ENCODE results near the gene TGFBR2.

TGFBR2 gene

DNA sequence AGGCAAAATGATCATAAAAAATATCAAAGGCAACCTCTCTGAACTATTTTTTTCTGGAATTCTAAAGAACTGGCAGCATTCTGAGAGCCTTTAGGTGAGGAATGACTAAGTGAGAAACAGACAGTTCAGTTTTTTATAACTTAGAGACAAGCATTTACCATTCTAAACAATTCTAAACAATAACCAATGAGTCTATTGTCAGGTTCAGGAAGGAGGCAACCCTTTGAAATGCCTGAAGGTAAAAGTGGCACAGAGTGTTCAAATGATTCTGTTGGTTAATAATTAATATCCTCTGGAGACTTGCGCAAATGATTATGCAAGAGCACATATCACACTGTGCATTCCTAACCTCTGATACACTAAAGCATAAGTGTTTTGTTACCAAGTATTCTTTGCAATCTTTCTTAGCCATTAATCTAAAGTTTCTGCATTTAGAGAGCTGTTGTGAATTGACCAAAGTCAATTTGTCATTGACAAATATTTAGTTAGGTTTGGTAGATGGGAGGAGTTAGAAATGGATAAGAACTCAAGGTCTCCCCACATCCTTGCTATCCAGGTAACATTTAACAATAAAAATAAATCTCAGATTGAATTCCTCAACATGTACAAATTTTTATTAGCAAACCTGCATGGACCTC lies 9.2 kb upstream of the TGFBR2 start:
- TF ChIP-seq FOXP2 (optimal IDR thresholded peaks at IDR 0.05; ENCODE audit: control extremely low read depth, extremely low read length, insufficient read depth) (no peak), EZH2 (IDR thresholded peaks at IDR 0.05) (no peak), POLR2AphosphoS5 (IDR thresholded peaks at IDR 0.05; ENCODE audit: borderline replicate concordance, low read depth, low read length) (no peak)
- DNase-seq (ENCODE audit: low read depth, low spot score) = peak; percentile 14
- H3K27ac ChIP-seq = no peak overlapping the region
- H3K9me3 ChIP-seq (ENCODE audit: low read depth, low read length) = no peaks in the 10 kb centered on the region
- H3K36me3 ChIP-seq (ENCODE audit: insufficient read depth, low read length) = no peaks in the 10 kb centered on the region
- no peak overlapping the region for H3K9ac ChIP-seq (ENCODE audit: insufficient read length)
- H3K4me3 ChIP-seq = no peak overlapping the region

- no peak for DNase-seq (ENCODE audit: low read depth, low spot score)
- Histone ChIP-seq H3K4me3 (no peak overlapping the region), H3K9ac (ENCODE audit: insufficient read length) (no peak overlapping the region), H3K9me3 (ENCODE audit: low read depth, low read length) (no peaks in the 10 kb centered on the region), H3K36me3 (ENCODE audit: insufficient read depth, low read length) (no peaks in the 10 kb centered on the region), H3K27ac (no peak overlapping the region)
- TF ChIP-seq FOXP2 (optimal IDR thresholded peaks at IDR 0.05; ENCODE audit: control extremely low read depth, extremely low read length, insufficient read depth) (no peak), POLR2AphosphoS5 (IDR thresholded peaks at IDR 0.05; ENCODE audit: borderline replicate concordance, low read depth, low read length) (no peak), EZH2 (IDR thresholded peaks at IDR 0.05) (no peak)
Measured at GRCh38 chr3:30597769-30598134, 8.6 kb upstream of the TGFBR2 start.

- no peak for TF ChIP-seq EZH2 (IDR thresholded peaks at IDR 0.05)
- TF ChIP-seq FOXP2 (optimal IDR thresholded peaks at IDR 0.05; ENCODE audit: control extremely low read depth, extremely low read length, insufficient read depth) = no peak
- no peak for TF ChIP-seq POLR2AphosphoS5 (IDR thresholded peaks at IDR 0.05; ENCODE audit: borderline replicate concordance, low read depth, low read length)
- H3K36me3 ChIP-seq (ENCODE audit: insufficient read depth, low read length) = no peaks in the 10 kb centered on the region
- H3K4me3 ChIP-seq = no peak overlapping the region
- no peak overlapping the region for H3K27ac ChIP-seq
- no peak overlapping the region for H3K9ac ChIP-seq (ENCODE audit: insufficient read length)
- H3K9me3 ChIP-seq (ENCODE audit: low read depth, low read length) = no peaks in the 10 kb centered on the region
- no peak for DNase-seq (ENCODE audit: low read depth, low spot score)
Measured at GRCh38 chr3:30598668-30599545, 7.5 kb upstream of the TGFBR2 start.

DNA sequence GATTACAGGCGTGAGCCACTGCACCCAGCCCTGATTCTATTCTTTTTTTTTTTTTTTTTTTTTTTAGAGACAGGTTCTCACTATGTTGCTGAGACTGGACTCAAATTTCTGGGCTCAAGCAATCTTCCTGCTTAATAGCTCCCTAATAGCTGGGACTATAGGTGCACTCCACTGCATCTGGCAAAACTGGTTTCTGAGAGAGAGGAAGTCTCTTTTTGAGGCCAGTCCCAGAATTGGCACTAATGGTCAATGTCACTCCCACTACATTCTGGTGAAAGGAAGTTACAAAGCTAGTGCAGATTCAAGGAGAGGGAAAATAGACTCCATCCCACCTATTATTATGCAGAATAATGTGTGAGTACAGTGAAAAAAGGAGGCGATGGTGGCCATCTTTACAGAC lies 5.8 kb upstream of the TGFBR2 start:
- no peak overlapping the region for H3K9ac ChIP-seq (ENCODE audit: insufficient read length)
- no peak overlapping the region for H3K4me3 ChIP-seq
- no peak for DNase-seq (ENCODE audit: low read depth, low spot score)
- TF ChIP-seq FOXP2 (optimal IDR thresholded peaks at IDR 0.05; ENCODE audit: control extremely low read depth, extremely low read length, insufficient read depth) = no peak
- no peak for TF ChIP-seq POLR2AphosphoS5 (IDR thresholded peaks at IDR 0.05; ENCODE audit: borderline replicate concordance, low read depth, low read length)
- no peak for TF ChIP-seq EZH2 (IDR thresholded peaks at IDR 0.05)
- no peaks in the 10 kb centered on the region for H3K36me3 ChIP-seq (ENCODE audit: insufficient read depth, low read length)
- H3K9me3 ChIP-seq (ENCODE audit: low read depth, low read length) = no peaks in the 10 kb centered on the region
- H3K27ac ChIP-seq = no peak overlapping the region

DNA sequence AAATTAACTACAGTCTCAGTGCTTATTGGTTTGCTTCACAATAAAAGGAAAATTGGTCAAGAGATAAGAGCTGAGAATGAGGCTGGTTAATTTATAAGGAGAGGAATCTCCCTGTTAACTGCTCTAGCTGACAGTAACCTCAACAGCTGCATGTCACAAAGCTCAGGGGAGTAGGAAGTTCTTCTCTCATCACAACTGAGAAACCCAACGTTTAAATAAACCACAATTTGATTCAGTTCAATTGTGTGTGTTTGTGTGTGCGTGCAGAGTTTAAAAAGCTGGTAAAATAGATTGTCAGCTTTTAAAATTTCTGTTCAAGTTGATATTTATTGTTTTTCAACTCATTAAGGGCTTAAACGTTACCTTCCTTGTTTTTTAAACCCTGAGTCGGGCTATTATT lies 3.5 kb upstream of the TGFBR2 start:
- H3K36me3 ChIP-seq (ENCODE audit: insufficient read depth, low read length) = no peaks in the 10 kb centered on the region
- H3K4me3 ChIP-seq = no peak overlapping the region
- H3K9ac ChIP-seq (ENCODE audit: insufficient read length) = no peak overlapping the region
- DNase-seq (ENCODE audit: low read depth, low spot score) = no peak
- no peaks in the 10 kb centered on the region for H3K9me3 ChIP-seq (ENCODE audit: low read depth, low read length)
- TF ChIP-seq FOXP2 (optimal IDR thresholded peaks at IDR 0.05; ENCODE audit: control extremely low read depth, extremely low read length, insufficient read depth) = no peak
- TF ChIP-seq POLR2AphosphoS5 (IDR thresholded peaks at IDR 0.05; ENCODE audit: borderline replicate concordance, low read depth, low read length) = no peak
- TF ChIP-seq EZH2 (IDR thresholded peaks at IDR 0.05) = no peak
- no peak overlapping the region for H3K27ac ChIP-seq

DNA sequence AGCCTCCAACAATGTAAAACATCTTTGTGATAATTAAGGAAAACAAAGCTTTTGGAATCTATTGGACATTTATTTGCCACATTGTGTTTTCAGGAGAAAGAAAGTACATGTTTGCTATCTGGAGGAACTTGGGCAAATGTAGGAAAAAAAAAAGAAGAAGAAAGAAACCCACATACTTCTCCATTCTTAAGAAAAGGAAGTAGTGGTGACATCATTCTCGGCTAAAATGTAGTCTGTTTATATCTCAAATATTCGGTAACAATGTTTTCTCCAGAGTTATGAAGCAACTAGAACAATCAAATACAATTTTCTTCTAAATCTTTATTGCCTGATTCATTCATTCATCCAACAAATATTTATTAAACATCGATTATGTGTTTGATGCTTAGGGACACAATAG lies 2.3 kb upstream of the TGFBR2 start:
- no peaks in the 10 kb centered on the region for H3K36me3 ChIP-seq (ENCODE audit: insufficient read depth, low read length)
- no peak overlapping the region for H3K9ac ChIP-seq (ENCODE audit: insufficient read length)
- no peaks in the 10 kb centered on the region for H3K9me3 ChIP-seq (ENCODE audit: low read depth, low read length)
- DNase-seq (ENCODE audit: low read depth, low spot score) = no peak
- no peak overlapping the region for H3K27ac ChIP-seq
- no peak for TF ChIP-seq FOXP2 (optimal IDR thresholded peaks at IDR 0.05; ENCODE audit: control extremely low read depth, extremely low read length, insufficient read depth)
- TF ChIP-seq POLR2AphosphoS5 (IDR thresholded peaks at IDR 0.05; ENCODE audit: borderline replicate concordance, low read depth, low read length) = no peak
- no peak for TF ChIP-seq EZH2 (IDR thresholded peaks at IDR 0.05)
- no peak overlapping the region for H3K4me3 ChIP-seq

DNA sequence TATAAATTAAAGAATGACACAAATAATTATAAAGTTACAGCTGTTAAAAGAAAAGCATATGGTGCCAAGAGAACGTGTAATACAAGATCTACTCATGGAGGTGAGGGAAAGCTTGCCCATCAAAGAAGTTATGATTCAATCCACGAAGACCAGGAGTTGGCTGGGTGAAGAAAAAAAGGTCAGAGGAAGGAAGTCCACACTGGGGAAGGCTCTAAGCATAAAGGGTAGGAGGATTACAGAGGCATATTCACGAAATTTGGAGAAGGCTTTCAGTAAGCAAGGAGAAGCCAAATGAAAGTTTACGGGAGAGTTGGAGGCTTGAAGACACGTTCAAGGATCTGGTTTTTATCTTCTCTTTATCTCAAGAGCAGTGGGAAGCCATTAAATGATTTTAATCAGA lies 1.8 kb upstream of the TGFBR2 start:
- no peak for TF ChIP-seq POLR2AphosphoS5 (IDR thresholded peaks at IDR 0.05; ENCODE audit: borderline replicate concordance, low read depth, low read length)
- no peak for TF ChIP-seq FOXP2 (optimal IDR thresholded peaks at IDR 0.05; ENCODE audit: control extremely low read depth, extremely low read length, insufficient read depth)
- no peak for TF ChIP-seq EZH2 (IDR thresholded peaks at IDR 0.05)
- Histone ChIP-seq H3K4me3 (no peak overlapping the region), H3K9ac (ENCODE audit: insufficient read length) (no peak overlapping the region), H3K36me3 (ENCODE audit: insufficient read depth, low read length) (no peaks in the 10 kb centered on the region), H3K27ac (no peak overlapping the region), H3K9me3 (ENCODE audit: low read depth, low read length) (no peaks in the 10 kb centered on the region)
- no peak for DNase-seq (ENCODE audit: low read depth, low spot score)

GRCh38 chr3:30605005-30605404 lies 1.4 kb upstream of the TGFBR2 start:
- no peak for TF ChIP-seq EZH2 (IDR thresholded peaks at IDR 0.05)
- no peak for TF ChIP-seq FOXP2 (optimal IDR thresholded peaks at IDR 0.05; ENCODE audit: control extremely low read depth, extremely low read length, insufficient read depth)
- no peak for TF ChIP-seq POLR2AphosphoS5 (IDR thresholded peaks at IDR 0.05; ENCODE audit: borderline replicate concordance, low read depth, low read length)
- DNase-seq (ENCODE audit: low read depth, low spot score) = no peak
- Histone ChIP-seq H3K36me3 (ENCODE audit: insufficient read depth, low read length) (no peaks in the 10 kb centered on the region), H3K9ac (ENCODE audit: insufficient read length) (no peak overlapping the region), H3K27ac (no peak overlapping the region), H3K9me3 (ENCODE audit: low read depth, low read length) (no peaks in the 10 kb centered on the region), H3K4me3 (no peak overlapping the region)

All from SK-N-MC (cell line).